LNCaP clone FGC (cell line): ENCODE measurements around the gene SORCS2.

Source experiments
- DNase-seq: peaks from one replicate; pipeline ENCODE4 v3.0.0-alpha.2; 2011; ENCODE audit warnings: low read depth
- H3K4me3 ChIP-seq: 2 replicates; pipeline ENCODE4 v1.5.1; 2011; ENCODE audit warnings: mild to moderate bottlenecking, low read depth, low read length, control low read depth
- CTCF ChIP-seq: IDR thresholded peaks from 2 replicates; pipeline ENCODE4 v1.5.1; 2012; ENCODE audit warnings: mild to moderate bottlenecking; ENCODE audit not compliant: control insufficient read depth, insufficient read depth; ENCODE audit errors: extremely low read depth

The SORCS2 gene

GRCh38 chr4:7686070-7686870 is 493.9 kb downstream of the SORCS2 start:
- DNase-seq, result no peak
- TF ChIP-seq CTCF, result no peak
- no peak overlapping the region for H3K4me3 ChIP-seq

GRCh38 chr4:7687006-7687405 is 494.7 kb downstream of the SORCS2 start:
- H3K4me3 ChIP-seq, result no peak overlapping the region
- no peak for DNase-seq
- TF ChIP-seq CTCF, result peak; percentile 4; the same call in 1 of the 2 replicates

- H3K4me3 ChIP-seq, result no peak overlapping the region
- TF ChIP-seq CTCF, result no peak
- no peak for DNase-seq
These were observed 495.5 kb downstream of the SORCS2 start for GRCh38 chr4:7687796-7688195.

GRCh38 chr4:7689773-7690693 is 497.7 kb downstream of the SORCS2 start:
- no peak for DNase-seq
- TF ChIP-seq CTCF, result no peak
- no peak overlapping the region for H3K4me3 ChIP-seq

GRCh38 chr4:7691061-7691460 is 498.7 kb downstream of the SORCS2 start:
- TF ChIP-seq CTCF, result no peak
- no peak overlapping the region for H3K4me3 ChIP-seq
- DNase-seq, result no peak

- TF ChIP-seq CTCF, result no peak
- DNase-seq, result no peak
- no peak overlapping the region for H3K4me3 ChIP-seq
These were observed 499.6 kb downstream of the SORCS2 start for GRCh38 chr4:7691982-7692381.
